ENCODE data around the gene PCNX3. TPM values are rescaled to one million over a fixed set of nuclear protein-coding genes. Genes with fewer than 3 reads are reported as not detected.

The PCNX3 gene
- polyA plus RNA-seq, 1 donor (not counting 4 experiments of a cell fraction or from before 2014, with no cell fraction given), result 6.1 TPM

DNA sequence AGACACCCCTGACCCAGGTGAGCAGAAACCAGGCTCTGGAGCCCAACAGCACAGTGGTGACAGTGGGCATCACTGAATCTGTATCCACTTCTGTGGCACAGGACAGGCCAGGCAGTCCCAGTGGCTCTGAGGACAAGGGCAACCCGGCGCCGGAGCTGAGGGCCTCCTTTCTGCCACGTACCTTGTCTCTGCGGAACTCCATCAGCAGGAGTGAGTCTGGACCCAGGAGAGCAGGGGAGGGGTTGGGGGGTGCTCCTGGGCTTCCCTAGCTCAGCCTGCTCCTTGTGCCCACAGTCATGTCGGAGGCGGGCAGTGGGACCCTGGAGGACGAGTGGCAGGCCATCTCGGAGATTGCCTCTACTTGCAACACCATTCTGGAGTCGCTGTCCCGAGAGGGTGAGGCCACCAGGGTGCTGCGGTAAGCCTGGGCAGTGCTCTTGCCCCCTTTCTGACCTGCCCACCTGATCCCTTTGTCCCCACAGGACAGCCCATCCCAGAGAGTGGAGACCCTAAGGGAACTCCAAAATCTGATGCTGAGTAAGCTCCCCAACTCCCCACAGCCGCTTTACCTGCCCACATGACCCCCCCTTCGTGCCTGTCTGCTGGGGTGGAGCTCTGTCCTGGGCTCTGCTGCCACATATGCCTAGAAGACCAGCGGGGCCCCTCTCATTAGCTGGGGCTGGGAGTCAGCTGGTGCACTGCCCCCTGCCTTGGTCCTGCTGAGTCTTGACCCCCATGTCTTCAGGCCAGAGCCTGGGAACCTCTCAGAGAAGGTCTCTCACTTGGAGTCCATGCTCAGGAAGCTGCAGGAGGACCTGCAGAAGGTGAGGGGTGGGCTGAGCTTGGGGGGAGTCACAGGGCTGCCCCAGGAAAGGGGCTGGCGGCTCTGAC is 34.3 kb downstream of the PCNX3 start:
- Histone ChIP-seq H3K27ac (ENCODE audit: control insufficient read depth, insufficient read depth, low read length) (no peak overlapping the region), H2AFZ (ENCODE audit: control insufficient read depth, low read length) (no peak overlapping the region), H3K9me3 (ENCODE audit: control insufficient read depth, low read depth, low read length) (no peaks in the 10 kb centered on the region), H3K27me3 (ENCODE audit: control insufficient read depth, extremely low read depth, insufficient read depth, low read length) (no peaks in the 10 kb centered on the region), H3K4me2 (ENCODE audit: control insufficient read depth, extremely low read depth, insufficient read depth, low read depth, low read length) (peak overlapping the region; percentile 41), H3K4me3 (ENCODE audit: control insufficient read depth in 2 of 3, extremely low read depth in 1 of 3, insufficient read depth in 2 of 3, low read depth in 1 of 3, low read length in 3 of 3) (no peak overlapping the region), H3K9me1 (ENCODE audit: control insufficient read depth, extremely low read depth, insufficient read depth, low read length) (no peaks in the 10 kb centered on the region), H4K20me1 (ENCODE audit: control insufficient read depth, extremely low read depth, insufficient read depth, low read length) (no peaks in the 10 kb centered on the region), H3K9ac (ENCODE audit: control insufficient read depth, extremely low read depth, insufficient read depth, low read length) (no peak overlapping the region), H3K4me1 (ENCODE audit: control insufficient read depth, extremely low read depth, insufficient read depth, low read length) (peaks cover 33% of the 10 kb centered on the region), H3K79me2 (ENCODE audit: control insufficient read depth, insufficient read depth, low read length) (no peaks in the 10 kb centered on the region), H3K36me3 (ENCODE audit: control insufficient read depth in 2 of 2, extremely low read depth in 1 of 2, insufficient read depth in 2 of 2, low read length in 2 of 2) (peaks cover 7 to 14% of the 10 kb centered on the region in 2 experiments)
- DNase-seq (ENCODE audit: low read depth, low spot score) (no peak), FAIRE-seq (no peak)
- TF ChIP-seq, protein P1, sequence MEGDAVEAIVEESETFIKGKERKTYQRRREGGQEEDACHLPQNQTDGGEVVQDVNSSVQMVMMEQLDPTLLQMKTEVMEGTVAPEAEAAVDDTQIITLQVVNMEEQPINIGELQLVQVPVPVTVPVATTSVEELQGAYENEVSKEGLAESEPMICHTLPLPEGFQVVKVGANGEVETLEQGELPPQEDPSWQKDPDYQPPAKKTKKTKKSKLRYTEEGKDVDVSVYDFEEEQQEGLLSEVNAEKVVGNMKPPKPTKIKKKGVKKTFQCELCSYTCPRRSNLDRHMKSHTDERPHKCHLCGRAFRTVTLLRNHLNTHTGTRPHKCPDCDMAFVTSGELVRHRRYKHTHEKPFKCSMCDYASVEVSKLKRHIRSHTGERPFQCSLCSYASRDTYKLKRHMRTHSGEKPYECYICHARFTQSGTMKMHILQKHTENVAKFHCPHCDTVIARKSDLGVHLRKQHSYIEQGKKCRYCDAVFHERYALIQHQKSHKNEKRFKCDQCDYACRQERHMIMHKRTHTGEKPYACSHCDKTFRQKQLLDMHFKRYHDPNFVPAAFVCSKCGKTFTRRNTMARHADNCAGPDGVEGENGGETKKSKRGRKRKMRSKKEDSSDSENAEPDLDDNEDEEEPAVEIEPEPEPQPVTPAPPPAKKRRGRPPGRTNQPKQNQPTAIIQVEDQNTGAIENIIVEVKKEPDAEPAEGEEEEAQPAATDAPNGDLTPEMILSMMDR (optimal IDR thresholded peaks at IDR 0.05 in 1 of 3, IDR thresholded peaks at IDR 0.05 in 1 of 3, conservative IDR thresholded peaks at IDR 0.05 in 1 of 3; ENCODE audit: extremely low read depth in 1 of 3, insufficient read depth in 2 of 3, low read length in 3 of 3), result no peak
- TF ChIP-seq EZH2 (IDR thresholded peaks at IDR 0.05; ENCODE audit: low read length), result no peak
- dilution Hi-C loops (cut with MboI; ENCODE audit: extremely low pct_ligation_motif_present, low sequenced_read_pairs), result no loop called here

DNA sequence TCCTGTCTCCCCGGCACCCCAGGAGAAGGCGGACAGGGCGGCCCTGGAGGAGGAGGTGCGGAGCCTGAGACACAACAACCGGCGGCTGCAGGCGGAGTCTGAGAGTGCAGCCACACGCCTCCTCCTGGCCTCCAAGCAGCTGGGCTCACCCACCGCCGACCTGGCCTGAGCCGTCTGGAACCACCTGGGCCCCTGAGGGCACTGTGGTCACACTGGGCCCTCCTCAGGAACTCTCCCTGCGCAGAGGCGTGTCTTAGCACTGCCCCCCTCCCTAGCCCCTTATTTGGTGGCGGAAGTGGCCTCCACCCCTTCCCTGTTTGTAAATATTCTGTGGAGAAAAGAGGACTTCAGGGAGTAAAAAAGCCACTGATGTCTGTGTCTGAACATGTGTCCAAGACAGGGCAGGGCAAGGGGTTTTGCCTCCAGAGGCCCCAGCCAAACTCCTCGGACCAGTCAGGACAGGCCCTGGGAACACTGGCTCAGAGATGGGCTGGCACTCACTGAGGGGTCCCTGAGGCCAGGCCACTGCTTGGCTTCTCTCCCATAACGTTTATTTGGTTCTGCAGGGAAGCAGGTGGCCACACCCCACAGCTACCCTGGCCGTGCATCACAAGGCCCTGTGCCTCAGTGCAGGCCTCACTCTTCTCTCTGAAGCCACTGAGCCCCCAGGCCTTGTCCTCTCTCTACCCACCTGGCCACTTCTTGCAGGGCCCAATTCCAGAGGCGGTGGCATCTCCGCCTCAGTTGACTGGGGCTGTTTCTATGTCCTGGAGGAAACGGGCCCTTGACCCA is 35.2 kb downstream of the PCNX3 start:
- dilution Hi-C loops (cut with MboI; ENCODE audit: extremely low pct_ligation_motif_present, low sequenced_read_pairs), result no loop called here
- peaks cover 15 to 17% of the 10 kb centered on the region in 2 experiments for H3K36me3 ChIP-seq (ENCODE audit: control insufficient read depth in 2 of 2, extremely low read depth in 1 of 2, insufficient read depth in 2 of 2, low read length in 2 of 2)
- H3K79me2 ChIP-seq (ENCODE audit: control insufficient read depth, insufficient read depth, low read length), result no peaks in the 10 kb centered on the region
- DNase-seq (ENCODE audit: low read depth, low spot score), result no peak
- H3K9me1 ChIP-seq (ENCODE audit: control insufficient read depth, extremely low read depth, insufficient read depth, low read length), result no peaks in the 10 kb centered on the region
- TF ChIP-seq, protein P1 (optimal IDR thresholded peaks at IDR 0.05 in 1 of 3, IDR thresholded peaks at IDR 0.05 in 1 of 3, conservative IDR thresholded peaks at IDR 0.05 in 1 of 3; ENCODE audit: extremely low read depth in 1 of 3, insufficient read depth in 2 of 3, low read length in 3 of 3), result peak in 1 of 3 experiments; percentile 9
- TF ChIP-seq EZH2 (IDR thresholded peaks at IDR 0.05; ENCODE audit: low read length), result no peak
- H3K4me3 ChIP-seq (ENCODE audit: control insufficient read depth in 2 of 3, extremely low read depth in 1 of 3, insufficient read depth in 2 of 3, low read depth in 1 of 3, low read length in 3 of 3), result peak overlapping the region in 1 of 3 experiments; percentile 18
- peak overlapping the region; percentile 41 for H3K4me2 ChIP-seq (ENCODE audit: control insufficient read depth, extremely low read depth, insufficient read depth, low read depth, low read length)
- H3K9me3 ChIP-seq (ENCODE audit: control insufficient read depth, low read depth, low read length), result no peaks in the 10 kb centered on the region
- H2AFZ ChIP-seq (ENCODE audit: control insufficient read depth, low read length), result no peak overlapping the region
- no peaks in the 10 kb centered on the region for H4K20me1 ChIP-seq (ENCODE audit: control insufficient read depth, extremely low read depth, insufficient read depth, low read length)
- H3K4me1 ChIP-seq (ENCODE audit: control insufficient read depth, extremely low read depth, insufficient read depth, low read length), result peaks cover 33% of the 10 kb centered on the region
- H3K27ac ChIP-seq (ENCODE audit: control insufficient read depth, insufficient read depth, low read length), result peak overlapping the region; percentile 15
- H3K9ac ChIP-seq (ENCODE audit: control insufficient read depth, extremely low read depth, insufficient read depth, low read length), result no peak overlapping the region
- no peak for FAIRE-seq
- no peaks in the 10 kb centered on the region for H3K27me3 ChIP-seq (ENCODE audit: control insufficient read depth, extremely low read depth, insufficient read depth, low read length)
